Kasumi-1 (cell line): Measurements from ENCODE around the gene AGMO.

Experiments
- DNase-seq, 2 experiments: peaks; one replicate each; lab custom pipeline; 2025; lab: John Stamatoyannopoulos, UW

The AGMO gene

DNA sequence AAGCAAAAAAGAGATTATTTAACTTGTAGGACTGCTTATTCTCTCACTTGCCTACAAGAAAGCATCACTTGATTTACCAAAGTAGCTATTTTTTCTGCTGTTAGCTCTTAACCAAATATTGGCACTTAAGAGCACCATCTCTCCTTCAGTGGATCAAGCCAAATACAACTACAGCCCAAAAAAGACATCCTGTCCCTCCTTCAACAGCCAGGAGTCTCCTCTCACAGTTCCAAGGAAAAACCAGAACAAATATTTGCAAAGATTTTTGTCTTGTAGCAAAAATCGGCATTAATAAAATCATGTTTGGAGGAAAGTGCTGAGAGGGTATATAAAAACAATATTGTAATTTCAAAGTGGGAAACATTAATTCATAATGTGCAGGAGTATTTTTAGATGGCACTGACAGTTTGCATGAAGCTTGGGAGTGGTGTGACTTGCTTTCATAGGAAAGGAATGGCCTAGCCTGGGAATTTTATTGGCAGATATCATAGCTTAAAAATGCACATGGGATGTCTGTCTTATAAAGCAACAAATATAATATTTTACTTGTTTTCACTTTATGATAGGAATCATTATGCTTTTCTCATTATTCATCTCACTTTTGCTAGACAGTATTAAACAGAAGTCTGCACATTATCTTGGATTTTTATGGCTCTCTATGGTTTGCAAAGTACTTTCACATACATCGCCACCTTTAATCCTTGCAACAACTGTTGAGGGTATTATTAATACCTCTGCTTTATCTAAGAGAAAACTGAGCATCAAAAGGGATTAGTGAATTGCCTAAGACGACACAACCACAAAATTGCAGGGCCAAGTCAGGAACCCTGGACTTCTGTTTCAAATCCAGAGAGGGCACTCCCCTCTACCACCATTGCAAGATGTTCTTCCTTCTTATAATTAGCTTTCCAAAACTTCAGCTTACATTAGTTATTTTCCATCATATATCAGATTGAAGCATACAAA lies 103.5 kb downstream of the AGMO start:
- DNase-seq = no peak

DNA sequence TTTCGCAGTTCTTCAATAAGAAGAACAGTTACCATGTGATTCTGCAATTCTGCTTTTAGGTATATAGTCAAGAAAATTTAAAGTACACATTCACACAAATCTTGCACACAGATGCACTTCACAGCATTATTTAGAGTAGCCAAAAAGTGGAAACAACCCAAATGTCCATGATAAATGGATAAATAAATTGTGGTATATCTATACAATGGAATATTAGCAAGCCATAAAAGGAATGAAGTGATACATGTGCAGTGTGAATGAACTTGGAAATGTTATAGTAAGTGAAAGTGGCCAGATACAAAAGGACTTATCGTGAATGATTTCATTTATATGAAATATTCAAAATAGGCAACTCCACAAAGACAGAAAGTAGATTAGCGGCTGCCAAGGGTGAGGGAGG lies 109.1 kb downstream of the AGMO start:
- no peak for DNase-seq

DNA sequence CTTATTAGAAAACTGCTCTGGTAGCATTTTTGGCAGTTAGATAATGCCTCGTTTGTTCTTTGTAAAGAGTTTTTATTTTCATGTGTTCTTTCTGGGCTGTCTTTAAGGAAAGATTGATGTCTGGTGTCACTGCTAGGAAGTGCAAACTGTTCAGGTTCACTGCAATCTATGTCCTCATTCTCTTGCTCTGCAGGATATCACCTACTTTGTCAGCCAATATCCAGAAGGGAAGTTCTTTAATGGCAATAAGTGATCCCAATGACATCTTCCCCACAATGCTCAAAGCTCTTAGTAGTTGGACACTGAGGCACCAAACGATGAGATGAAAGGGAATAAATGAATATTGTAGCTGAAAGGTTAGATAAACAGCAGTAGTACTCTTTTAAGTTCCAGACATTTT lies 115.1 kb downstream of the AGMO start:
- no peak for DNase-seq

DNA sequence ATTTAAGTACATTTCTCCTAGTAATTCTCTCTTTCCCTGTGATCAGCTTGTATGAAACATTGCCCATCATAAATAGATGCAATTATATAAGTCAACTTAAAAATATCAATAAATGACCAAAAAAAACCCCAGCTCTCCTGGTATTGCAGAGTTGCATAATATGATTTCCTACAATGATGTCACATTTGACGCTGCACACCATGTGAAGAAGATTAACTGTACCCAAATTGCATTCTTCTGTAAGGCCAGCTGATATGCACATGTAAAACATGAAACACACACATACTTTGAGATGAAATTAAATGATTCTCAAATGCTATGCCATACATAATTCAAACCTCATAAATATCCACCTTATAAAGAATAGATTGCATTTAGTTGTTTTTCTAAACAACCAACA lies 115.5 kb downstream of the AGMO start:
- DNase-seq = no peak

DNA sequence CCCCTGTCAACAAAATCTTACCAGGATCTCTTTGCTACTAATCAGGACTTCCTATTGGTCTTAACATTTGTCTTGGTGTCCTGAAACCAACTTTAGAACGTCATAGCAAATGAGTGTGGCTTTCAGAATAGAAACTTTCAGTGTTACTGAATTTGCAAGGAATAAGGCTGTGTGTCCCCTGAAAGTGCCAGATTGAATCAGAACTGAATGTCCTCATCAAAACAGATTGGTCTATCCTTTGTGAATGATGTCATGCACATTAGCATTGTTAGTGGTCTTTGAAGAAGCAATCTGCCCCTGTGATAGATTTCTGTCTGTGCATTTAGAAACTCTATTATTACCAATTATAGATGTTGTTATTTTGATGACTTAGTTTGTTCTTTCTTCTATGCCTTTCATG lies 119.9 kb downstream of the AGMO start:
- DNase-seq = no peak

DNA sequence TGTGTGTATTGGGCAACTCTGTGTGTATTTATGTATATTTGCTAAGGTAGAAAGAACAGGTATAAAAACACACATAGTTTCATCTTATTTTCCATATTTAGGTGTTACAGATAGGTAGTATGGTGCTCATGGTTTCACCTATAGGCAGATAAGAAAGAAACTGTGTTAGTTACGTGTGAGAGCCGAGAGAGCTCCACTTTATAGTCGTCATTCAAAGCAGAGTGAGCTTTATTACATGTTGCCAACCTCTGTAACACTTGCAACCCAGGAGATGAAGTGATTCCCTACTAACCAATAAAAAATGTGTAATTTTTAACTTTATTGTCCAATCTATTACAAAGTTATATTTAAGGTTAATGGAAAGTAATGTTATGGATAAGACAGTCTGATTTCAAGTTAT lies 121.3 kb downstream of the AGMO start:
- DNase-seq = no peak

DNA sequence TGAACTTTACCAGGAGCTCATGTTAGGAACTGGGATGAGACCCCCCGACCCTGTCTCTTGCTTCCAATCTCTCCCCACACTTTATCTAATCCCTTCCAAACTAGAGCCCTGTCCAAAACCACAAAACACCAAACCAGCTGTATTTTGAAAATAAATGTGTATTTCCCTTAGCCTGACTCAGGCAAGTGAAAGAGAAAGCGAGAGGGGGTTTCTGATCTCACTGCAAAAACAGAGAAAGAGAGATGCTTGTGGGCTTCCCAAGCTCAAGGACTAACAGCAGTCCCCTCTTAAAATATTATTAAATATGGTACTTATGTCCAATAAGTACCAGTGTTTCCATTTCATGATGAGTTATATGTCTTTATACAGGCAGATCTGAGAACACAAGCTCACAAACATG lies 122.0 kb downstream of the AGMO start:
- no peak for DNase-seq

DNA sequence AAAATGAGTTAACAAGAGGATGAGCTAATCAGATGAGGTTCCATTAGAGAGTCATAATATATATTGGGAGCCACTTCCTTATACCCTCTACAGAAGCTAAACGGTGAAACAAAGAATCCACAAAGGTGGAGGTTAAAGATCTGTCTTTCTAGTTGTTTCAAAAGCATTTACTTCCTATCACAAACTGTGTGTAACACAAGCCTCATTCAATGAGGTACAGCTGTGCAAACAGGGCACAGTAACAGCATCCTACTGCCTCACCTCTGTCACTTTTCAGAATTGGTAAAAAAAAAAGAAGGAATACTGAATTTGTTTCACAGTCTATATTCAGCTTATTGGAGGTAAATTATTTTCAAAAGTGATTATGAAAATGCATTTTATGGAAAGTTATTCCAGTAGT lies 128.7 kb downstream of the AGMO start:
- DNase-seq = no peak

DNA sequence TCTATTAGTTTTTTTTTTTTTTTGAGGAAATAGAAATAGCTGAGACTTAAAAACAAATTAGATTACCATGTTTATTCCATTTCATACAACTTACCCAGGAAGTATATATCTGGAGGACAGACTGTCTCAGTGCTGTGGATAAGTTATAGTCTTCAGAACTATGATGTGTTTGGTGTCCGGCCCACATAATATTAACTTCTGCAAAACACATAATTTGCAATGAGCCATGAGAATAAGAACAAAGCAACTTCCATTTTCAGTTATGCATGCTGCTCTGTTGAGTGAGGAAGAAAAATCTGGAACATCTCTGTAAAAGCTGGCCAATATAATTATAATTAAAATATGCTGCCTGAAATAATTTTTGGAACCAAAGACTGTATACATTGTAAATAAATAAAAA lies 130.9 kb downstream of the AGMO start:
- no peak for DNase-seq

DNA sequence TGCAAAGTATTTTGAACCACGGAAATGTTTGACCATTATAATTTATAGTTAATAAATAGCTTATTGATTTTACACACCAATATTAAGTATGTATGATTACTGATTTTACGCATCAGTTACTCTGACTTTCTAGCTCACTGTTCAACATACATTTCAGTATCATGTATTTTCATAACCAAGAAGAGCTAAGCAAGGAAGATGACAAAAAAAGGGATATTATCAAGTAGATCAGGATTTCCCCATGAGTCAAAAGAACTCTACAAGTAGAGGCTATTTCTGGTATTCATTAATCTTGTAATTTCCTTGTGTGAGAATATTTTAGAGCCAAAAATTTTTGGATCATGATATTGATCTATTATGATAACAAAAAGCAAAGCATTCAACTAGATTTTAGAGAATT lies 131.6 kb downstream of the AGMO start:
- DNase-seq = no peak

DNA sequence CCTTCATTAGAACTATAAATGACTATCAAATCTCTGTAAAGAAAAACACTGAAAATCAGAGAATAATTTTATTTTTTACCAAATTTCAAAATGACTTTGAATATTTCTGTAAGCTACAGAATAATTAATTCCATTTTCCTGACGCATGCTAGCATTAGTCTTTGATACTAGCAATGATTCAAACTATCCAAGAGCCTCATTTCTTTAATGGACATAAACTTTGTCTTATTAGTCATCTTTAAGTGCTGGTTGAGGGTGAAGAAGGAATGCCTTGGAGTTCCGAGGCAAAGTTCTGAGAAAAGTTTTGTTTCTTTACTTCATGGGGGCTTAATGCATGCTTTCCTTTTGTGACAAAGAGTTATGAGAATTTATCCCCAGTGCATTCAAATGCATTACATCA lies 137.3 kb downstream of the AGMO start:
- no peak for DNase-seq

DNA sequence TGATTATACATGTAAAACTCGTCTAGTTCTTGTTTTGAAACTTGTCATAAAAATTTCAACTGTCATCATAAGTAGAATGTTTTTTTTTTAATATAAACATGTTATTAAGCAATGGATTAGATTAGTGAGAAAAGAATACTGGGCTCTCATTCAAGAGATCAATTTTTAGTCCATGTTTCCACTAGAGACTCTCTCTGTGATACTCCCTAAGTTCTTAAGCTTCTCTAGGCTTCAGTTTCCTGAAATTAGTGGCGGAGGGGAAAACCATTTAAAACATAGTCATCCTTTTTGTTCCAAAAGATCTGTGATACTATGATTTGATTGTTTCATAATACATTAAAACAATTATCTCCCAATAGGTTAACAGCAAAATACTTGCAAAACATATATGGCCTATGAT lies 142.2 kb downstream of the AGMO start:
- DNase-seq = no peak

DNA sequence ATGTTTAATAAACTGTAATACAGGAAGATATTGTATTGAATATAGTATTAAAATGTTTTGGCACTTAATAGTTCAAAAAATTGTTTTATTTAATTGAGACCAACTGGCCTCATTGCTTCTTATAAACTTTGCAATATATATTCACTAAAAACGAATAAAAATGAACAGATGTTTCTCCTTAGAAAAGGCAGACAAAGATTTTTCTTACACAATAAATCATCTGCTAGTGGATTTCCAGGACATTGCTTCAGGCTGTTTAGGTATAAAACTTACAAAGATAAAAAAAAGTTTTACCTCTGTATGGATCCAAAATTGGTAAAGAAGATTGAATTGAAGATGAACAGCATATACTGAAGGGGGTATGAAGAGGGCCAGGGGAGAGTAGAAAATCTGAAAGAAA lies 143.6 kb downstream of the AGMO start:
- no peak for DNase-seq

DNA sequence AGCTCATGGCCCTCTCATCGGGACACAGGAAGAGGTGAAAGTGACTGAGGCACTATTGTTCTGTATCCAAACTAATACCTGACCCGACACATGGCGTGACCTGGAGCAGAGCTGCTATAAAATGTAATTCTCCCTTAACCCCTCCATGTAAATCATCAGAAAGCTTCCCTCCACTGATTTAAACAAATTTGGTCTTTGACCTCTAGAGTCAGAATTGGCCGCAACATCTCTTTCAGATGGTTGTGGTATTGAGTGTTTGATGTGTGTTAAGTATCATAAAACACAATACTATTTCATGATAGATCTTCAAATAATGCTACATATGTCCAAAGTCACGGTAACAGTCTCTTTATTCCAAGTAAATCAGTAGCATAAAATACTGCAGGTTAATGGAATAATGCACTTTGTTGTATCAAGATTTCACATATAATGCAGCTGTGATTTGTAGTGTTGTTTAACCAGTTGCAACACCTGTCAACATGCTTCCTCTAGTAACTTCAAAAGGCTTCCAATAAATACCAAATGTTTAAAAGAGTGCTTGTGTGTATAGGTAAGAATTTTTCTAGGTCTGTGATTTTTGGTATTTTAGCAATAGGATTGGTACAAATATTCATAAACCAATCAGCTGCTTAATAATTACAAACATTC lies 144.3 kb downstream of the AGMO start:
- no peak for DNase-seq

DNA sequence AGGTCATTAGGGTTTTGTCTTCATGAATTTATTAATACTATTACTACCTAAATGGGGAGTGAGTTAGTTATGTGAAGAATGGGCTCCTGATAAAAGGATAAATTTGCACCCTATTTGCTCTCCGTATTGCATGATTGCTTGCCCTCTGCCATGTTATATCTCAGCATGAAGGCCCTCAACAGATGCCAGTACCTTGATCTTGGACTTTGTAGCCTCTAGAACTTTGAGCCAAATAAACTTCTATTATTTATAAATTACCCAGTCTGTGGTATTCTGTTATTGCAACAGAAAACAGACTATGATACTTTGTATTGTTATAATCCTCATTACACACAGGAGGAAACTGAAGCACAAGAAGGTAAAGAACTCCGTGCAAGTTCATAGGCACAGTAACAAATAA lies 150.8 kb downstream of the AGMO start:
- no peak for DNase-seq

DNA sequence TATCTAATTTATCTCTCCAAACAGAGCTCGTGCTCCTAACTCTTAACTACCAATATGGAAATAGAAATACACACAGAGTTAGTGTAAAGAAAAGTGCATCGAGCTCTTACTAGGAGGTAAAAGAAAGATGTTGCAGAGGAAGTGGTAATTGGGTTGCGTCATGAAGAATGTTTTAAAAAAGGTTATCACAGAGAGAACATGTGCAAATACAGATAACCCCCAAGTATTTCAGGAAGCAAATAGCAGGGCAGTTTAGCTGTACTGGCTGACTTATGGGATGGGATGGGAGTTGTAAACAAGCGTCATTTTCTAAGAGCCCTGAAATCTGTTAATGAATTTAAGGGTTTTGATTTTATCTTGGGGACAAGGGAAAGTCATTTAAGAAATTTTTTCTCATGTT lies 153.9 kb downstream of the AGMO start:
- DNase-seq = peak; percentile 16 to 33

DNA sequence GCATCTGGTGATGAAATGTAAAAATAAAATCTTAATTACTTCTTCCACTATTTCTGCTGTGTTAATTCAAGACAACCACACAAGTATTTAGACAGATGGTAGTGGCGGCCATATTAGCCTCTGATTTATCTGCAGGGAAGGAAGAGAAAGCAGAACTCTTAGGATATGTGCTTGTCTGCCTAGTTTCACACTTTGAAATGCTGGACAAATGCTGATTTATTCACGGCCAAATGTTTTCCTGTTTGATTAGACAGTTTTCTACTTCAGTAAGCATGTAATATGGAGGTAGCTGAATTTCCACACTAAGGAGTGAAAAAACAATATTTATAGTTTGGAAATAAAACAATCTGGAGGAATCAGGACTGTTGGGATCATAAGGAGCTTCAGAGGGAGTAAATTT lies 158.1 kb downstream of the AGMO start:
- DNase-seq = no peak

DNA sequence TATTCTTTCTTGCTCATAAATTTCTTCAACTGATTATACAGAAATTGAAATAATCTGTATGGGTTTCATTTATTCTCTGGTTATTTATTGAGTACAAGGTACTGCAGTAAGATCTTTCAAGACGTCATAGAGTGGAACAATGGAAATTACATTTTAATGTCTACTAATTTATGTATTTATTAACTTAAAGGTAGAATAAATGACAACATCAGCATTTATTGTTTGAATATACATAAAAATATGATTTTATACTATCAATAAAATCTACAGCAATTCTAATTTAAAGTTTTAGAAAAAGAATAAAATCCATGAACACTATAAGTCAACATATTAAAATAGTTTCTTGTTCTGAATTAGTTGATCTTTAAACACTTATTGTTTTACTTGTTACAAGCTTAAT lies 158.5 kb downstream of the AGMO start:
- DNase-seq = no peak

DNA sequence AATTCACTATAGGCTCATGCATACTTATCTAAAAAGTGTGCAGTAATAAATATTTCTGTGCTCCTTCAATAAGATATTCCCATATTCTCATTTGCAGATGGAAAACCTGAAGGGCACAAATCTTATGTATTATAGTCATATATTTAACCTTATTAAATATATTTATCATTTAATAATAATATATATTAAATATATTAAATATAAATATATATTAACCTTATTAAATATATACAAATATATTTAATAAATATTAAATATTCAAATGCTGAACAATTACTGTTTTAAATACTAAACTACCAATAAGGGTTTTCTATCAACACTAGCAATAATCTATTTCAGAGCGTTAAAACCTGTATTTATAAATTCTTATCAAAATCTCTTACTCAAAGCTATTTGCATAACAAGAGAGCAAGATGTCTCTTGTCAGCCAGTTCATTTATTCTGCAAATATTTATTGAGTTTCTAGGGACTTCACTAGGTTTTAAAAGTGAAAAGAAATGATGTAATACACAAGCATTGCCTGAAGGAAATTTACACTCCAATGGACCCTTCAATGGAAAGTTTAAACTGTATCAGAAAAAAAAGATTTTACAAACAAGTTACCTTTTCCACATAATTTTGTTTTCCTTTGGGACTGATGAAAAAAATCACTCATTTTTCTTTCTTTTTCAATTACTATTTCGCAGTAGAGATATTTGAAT lies 159.2 kb downstream of the AGMO start:
- no peak for DNase-seq

DNA sequence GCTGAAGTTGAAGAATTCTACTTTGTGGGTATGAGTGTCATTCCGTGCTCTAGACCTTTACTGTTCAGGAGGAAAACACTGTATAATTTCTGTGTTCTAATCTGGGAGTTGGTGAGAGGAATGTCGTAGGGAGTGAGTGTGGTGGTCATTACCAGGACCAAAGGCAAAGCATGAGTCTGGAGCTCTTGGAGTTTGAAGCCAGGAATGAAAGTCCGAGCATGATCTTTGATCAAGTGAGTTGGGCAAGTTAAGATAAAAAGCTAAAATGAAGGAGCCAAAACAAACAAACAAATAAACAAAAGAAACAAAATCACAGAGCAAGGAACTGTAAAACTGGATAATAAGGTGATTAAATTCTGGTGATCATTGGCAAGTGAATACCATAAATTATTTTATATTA lies 161.4 kb downstream of the AGMO start:
- no peak for DNase-seq

DNA sequence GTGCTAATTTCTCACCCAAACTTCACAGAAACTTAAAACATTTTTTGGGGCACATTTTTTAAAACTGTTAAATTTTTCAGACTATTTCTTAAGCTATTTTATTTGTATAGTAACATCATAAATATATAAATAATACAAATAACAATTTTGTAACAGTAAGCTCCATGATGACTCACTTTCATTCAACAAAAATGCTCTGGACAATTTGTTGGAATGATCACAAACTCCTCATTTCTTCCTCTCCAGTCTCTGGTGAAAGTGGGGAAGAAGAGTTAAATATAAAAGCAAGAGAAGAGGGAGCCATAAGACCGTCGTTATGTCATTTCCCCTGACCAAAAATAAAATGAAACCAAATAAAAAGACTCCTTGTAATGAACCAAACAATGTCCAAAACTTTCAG lies 162.4 kb downstream of the AGMO start:
- DNase-seq = no peak

DNA sequence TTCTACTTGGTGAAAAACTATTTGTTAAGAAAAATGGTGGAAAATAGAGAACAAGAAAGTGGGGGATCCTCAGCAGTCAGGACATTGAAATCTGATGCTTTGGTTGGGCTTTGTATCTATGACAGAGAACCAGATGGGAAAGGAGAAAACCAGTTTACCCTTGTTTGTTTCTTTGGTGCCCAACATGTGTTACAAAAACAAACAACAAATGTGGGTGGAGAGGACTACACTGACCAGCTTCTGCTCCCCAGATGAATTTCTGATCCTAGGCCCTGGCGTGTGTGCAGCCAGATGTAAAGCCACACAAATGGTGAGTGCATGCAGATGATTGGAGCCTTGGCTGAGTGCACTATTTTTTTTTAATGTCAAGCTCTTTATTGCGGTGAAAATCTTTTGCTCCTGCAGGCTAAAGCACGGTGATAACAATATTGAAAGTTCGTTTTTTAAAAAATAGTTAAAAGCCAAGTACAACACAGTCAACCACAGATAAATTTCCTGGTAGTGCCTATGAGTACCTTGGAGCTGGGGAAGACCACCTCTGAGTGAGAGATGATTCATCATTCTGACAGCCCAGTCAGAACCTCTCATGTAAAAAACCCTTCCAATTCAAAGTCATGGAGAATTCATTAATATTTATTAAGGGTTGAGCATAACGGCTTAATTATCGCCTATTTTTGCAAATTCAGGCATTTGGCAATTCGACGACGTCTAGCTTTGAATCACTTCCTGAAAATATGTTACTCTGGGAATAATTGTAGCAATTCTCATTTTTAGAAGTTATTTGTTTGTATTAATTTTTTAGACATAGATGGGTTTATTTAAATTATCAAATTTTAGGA lies 163.7 kb downstream of the AGMO start:
- no peak for DNase-seq
